ENCODE data around the gene HOXB2.

HOXB2 gene

DNA sequence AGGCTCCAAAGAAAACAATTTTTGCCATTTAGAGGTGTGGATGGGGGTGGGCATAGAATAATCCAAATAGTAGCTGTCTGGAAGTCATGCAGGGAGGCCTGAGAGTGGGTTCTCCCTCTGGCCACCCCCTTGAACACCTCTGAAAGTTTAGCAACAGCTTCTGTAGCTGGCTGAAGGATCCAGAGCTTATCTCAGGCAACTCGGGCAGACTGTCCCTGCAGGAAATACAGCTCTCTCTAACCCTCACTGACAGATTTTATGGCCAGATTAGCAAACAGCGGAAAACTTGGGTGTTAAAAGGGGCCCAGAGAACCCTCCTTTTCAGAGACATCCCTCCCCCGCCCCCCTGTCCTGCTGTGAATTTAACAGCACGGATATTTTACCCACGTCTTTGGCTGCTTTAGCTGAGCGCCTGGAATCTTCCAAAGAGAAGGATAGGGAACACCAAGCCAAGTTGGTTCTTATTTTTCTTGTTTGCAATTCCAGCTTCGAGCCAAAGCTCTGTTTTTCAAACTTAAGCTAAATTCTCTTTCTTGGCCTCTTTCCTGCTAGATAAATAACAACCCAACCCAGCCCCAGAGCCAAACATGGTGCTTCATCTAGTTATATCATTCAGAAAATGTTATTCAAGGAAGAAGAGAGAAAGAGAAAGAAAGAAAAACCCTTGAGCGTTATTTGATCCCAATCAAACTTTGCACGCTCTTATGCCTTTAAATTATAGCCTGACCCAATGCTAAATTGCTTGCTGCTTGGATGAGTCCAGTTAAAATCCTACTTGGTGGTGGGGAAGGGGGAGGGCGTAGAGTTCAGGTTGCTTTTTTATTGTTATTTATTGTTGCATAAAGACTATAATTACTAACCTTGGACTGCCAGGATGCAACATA, 2.3 kb upstream of the HOXB2 start:
- Histone ChIP-seq H3K36me3 (ENCODE audit: control insufficient read depth in 2 of 2, insufficient read depth in 2 of 2, low read length in 2 of 2) (peaks cover 4 to 13% of the 10 kb centered on the region in 2 donors), H3K9ac (ENCODE audit: low read depth in 1 of 2, low read length in 2 of 2) (peak overlapping the region; percentile 1 to 26), H3K27me3 (ENCODE audit: control insufficient read depth in 2 of 2, insufficient read depth in 2 of 2, low read length in 2 of 2) (peaks cover 0 to 3% of the 10 kb centered on the region in 2 donors), H3K4me3 (ENCODE audit: low read length in 2 of 2) (peak overlapping the region; percentile 14 to 19), H3K27ac (ENCODE audit: low read depth in 2 of 2, low read length in 2 of 2) (peak overlapping the region; percentile 72 to 87), H3K9me3 (ENCODE audit: control insufficient read depth in 2 of 2, low read length in 2 of 2) (no peaks in the 10 kb centered on the region), H3K4me1 (ENCODE audit: control insufficient read depth in 2 of 2, insufficient read depth in 2 of 2, low read length in 2 of 2) (peaks cover 15 to 18% of the 10 kb centered on the region in 2 donors)

DNA sequence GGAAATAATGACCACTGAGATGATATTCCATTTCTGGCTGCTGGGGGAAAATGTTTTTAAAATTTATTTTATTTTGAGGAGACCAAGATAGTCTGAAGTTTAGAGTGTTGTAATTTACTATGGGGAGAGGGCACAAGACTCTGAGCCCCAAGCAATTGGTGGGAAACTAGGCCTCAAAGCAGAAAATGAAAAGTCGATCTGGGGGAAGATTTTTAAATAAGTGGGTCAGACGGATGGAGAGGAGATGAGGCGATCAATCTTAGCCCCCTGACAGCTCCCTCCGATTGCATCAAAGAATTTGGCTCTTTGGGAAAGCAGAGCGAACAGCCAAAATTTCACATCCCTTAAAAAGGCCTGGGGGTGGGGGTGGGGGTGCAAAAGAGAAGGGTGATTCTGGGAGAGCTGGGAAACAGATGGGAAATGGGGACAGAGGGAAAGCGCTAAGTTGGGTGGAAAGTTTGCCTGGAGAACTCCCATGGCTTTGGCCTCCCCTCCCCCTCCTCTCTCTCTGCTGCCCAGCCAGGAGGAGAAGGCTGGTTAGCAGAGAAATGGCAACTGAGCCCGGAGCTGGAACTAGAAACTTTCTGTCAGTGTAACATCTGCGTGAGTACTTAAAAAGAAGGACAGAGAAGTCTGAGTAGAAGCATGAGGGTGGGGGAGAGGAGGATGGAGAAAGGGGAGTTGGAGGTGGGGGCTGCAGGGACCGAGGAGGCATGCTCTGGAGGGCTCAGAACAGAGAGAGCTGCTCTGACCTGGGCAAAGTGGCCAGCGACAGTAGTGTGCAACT, 1.4 kb upstream of the HOXB2 start:
- Histone ChIP-seq H3K4me3 (ENCODE audit: low read length in 2 of 2) (peak overlapping the region in 1 of 2 donors; percentile 4), H3K4me1 (ENCODE audit: control insufficient read depth in 2 of 2, insufficient read depth in 2 of 2, low read length in 2 of 2) (peaks cover 15 to 18% of the 10 kb centered on the region in 2 donors), H3K27ac (ENCODE audit: low read depth in 2 of 2, low read length in 2 of 2) (peak overlapping the region; percentile 72 to 87), H3K27me3 (ENCODE audit: control insufficient read depth in 2 of 2, insufficient read depth in 2 of 2, low read length in 2 of 2) (peaks cover 0 to 3% of the 10 kb centered on the region in 2 donors), H3K9ac (ENCODE audit: low read depth in 1 of 2, low read length in 2 of 2) (peak overlapping the region in 1 of 2 donors; percentile 1), H3K36me3 (ENCODE audit: control insufficient read depth in 2 of 2, insufficient read depth in 2 of 2, low read length in 2 of 2) (peaks cover 4 to 8% of the 10 kb centered on the region in 2 donors), H3K9me3 (ENCODE audit: control insufficient read depth in 2 of 2, low read length in 2 of 2) (no peaks in the 10 kb centered on the region)

DNA sequence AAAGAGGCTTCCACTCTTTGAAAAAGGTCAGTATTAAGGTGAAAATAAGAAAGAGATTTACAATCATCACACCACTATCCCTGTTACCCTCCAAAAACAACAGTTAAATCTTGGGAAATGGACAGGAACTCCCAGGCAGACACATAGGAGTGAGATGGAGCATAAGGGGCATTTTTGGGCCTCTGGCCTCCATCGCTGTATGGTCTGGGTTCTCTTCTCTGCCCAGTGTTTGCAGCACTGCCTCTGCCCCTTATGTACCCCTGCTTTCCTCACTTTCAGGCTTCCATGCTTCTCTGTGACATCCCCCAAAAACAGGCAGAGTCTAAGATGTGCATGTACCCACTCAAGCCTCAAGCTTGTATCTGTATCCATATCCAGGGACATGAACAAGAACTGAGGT, 630 bp upstream of the HOXB2 start:
- Histone ChIP-seq H3K36me3 (ENCODE audit: control insufficient read depth in 2 of 2, insufficient read depth in 2 of 2, low read length in 2 of 2) (peaks cover 4 to 8% of the 10 kb centered on the region in 2 donors), H3K9me3 (ENCODE audit: control insufficient read depth in 2 of 2, low read length in 2 of 2) (no peaks in the 10 kb centered on the region), H3K27me3 (ENCODE audit: control insufficient read depth in 2 of 2, insufficient read depth in 2 of 2, low read length in 2 of 2) (peaks cover 0 to 3% of the 10 kb centered on the region in 2 donors), H3K27ac (ENCODE audit: low read depth in 2 of 2, low read length in 2 of 2) (peak overlapping the region; percentile 46 to 87), H3K4me1 (ENCODE audit: control insufficient read depth in 2 of 2, insufficient read depth in 2 of 2, low read length in 2 of 2) (peaks cover 15 to 18% of the 10 kb centered on the region in 2 donors), H3K4me3 (ENCODE audit: low read length in 2 of 2) (no peak overlapping the region), H3K9ac (ENCODE audit: low read depth in 1 of 2, low read length in 2 of 2) (no peak overlapping the region)

DNA sequence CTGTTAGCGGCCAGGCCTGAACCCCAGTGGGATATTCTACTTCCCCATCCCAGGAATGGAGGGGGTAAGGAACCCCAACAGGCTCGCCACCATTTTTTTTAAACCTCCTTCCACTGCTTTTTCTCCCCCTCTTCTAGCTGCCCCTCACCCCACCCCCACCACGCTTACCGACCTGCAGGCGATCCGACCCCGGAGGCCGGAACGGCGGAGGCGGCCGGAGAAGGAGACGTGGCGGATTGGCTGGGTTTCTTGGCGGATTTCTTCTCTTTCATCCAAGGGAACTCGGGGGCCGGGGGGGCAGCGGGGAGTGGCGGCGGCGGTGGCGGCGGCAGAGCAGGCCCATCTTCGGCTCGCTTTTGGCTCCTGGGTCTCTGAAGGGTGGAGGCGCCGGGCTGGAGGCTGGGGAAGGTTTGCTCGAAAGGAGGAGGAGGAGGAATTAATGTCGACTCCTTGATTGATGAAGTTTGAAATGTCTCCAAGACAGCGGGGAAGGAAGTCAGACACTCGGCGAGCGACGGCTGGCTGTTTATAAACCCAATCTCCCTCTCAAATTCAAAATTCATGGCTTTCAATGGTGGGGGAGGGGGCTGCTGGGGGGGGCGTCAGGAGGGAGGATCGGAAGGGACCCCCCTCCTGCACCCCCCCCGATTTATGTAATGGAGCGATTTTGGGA, 424 bp downstream of the HOXB2 start:
- peak overlapping the region; percentile 63 to 79 for H3K9ac ChIP-seq (ENCODE audit: low read depth in 1 of 2, low read length in 2 of 2)
- peaks cover 0 to under 1% of the 10 kb centered on the region in 2 donors for H3K36me3 ChIP-seq (ENCODE audit: control insufficient read depth in 2 of 2, insufficient read depth in 2 of 2, low read length in 2 of 2)
- no peaks in the 10 kb centered on the region for H3K9me3 ChIP-seq (ENCODE audit: control insufficient read depth in 2 of 2, low read length in 2 of 2)
- H3K27ac ChIP-seq (ENCODE audit: low read depth in 2 of 2, low read length in 2 of 2): peak overlapping the region; percentile 66 to 87
- H3K4me3 ChIP-seq (ENCODE audit: low read length in 2 of 2): peak overlapping the region; percentile 60 to 80
- H3K27me3 ChIP-seq (ENCODE audit: control insufficient read depth in 2 of 2, insufficient read depth in 2 of 2, low read length in 2 of 2): peaks cover 0 to 3% of the 10 kb centered on the region in 2 donors
- H3K4me1 ChIP-seq (ENCODE audit: control insufficient read depth in 2 of 2, insufficient read depth in 2 of 2, low read length in 2 of 2): peaks cover 15 to 18% of the 10 kb centered on the region in 2 donors

DNA sequence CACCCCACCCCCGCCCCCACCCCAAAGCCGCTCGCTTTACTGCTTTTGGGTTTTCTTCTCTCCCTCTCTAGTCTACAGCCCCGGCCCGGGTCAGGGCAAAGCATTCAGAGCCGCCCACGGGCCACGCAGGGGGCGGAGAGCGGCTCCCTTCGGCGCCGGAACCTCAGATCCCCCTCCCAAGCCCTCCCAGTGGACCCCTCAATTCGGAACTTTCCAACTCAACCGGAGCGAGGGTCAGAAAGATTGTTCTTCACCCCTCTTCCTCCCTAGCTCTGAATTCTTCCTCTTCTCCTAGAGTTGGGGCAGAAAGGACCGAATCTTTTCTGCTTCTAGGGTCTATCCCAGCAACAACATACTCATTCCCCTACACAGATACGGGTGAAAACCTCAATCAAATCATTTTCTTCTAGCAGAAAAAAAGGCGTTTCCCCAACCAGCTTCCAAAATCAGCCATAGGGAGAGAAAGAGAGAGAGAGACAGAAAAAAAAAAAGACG, 1.0 kb downstream of the HOXB2 start:
- peaks cover 15 to 18% of the 10 kb centered on the region in 2 donors for H3K4me1 ChIP-seq (ENCODE audit: control insufficient read depth in 2 of 2, insufficient read depth in 2 of 2, low read length in 2 of 2)
- H3K9ac ChIP-seq (ENCODE audit: low read depth in 1 of 2, low read length in 2 of 2): peak overlapping the region; percentile 63 to 79
- no peaks in the 10 kb centered on the region for H3K9me3 ChIP-seq (ENCODE audit: control insufficient read depth in 2 of 2, low read length in 2 of 2)
- peak overlapping the region; percentile 66 to 87 for H3K27ac ChIP-seq (ENCODE audit: low read depth in 2 of 2, low read length in 2 of 2)
- no peaks in the 10 kb centered on the region for H3K36me3 ChIP-seq (ENCODE audit: control insufficient read depth in 2 of 2, insufficient read depth in 2 of 2, low read length in 2 of 2)
- peak overlapping the region; percentile 60 to 80 for H3K4me3 ChIP-seq (ENCODE audit: low read length in 2 of 2)
- H3K27me3 ChIP-seq (ENCODE audit: control insufficient read depth in 2 of 2, insufficient read depth in 2 of 2, low read length in 2 of 2): peaks cover 0 to 3% of the 10 kb centered on the region in 2 donors

DNA sequence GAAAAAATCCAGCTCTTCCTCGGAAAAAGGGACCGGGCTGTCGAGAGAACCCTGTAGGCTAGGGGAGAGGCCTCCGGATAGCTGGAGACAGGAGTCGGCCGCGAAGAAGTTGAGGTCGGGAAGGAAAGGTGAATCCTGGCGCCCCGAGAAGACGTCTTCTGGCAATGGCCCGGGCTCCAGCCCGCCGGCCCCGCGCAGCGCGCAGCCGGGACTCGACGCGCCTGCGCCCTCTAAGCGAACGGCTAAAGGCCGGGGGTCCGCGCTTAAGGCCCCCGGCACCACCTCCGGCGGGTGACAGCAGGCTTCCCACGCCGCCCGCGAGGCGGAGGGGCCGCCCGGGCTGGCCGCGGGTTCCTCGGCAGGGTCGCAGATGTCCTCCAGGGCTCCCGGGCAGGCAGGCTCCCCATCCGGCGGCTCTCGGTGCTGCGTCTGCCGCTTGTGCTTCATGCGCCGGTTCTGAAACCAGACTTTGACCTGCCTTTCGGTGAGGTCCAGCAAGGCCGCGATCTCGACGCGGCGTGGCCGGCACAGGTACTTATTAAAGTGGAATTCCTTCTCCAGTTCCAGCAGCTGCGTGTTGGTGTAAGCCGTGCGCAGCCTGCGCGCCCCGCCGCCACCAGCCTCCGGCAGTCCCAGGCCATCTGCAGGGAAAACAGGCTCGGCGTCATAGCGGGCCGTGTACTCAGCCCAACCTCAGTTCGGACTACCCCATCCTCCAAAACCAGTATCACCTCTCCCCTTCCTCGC, 1.6 kb downstream of the HOXB2 start:
- Histone ChIP-seq H3K27ac (ENCODE audit: low read depth in 2 of 2, low read length in 2 of 2) (peak overlapping the region; percentile 66 to 87), H3K36me3 (ENCODE audit: control insufficient read depth in 2 of 2, insufficient read depth in 2 of 2, low read length in 2 of 2) (no peaks in the 10 kb centered on the region), H3K9ac (ENCODE audit: low read depth in 1 of 2, low read length in 2 of 2) (peak overlapping the region; percentile 69 to 79), H3K27me3 (ENCODE audit: control insufficient read depth in 2 of 2, insufficient read depth in 2 of 2, low read length in 2 of 2) (peaks cover 0 to 3% of the 10 kb centered on the region in 2 donors), H3K4me1 (ENCODE audit: control insufficient read depth in 2 of 2, insufficient read depth in 2 of 2, low read length in 2 of 2) (peaks cover 15 to 18% of the 10 kb centered on the region in 2 donors), H3K4me3 (ENCODE audit: low read length in 2 of 2) (peak overlapping the region; percentile 63 to 80), H3K9me3 (ENCODE audit: control insufficient read depth in 2 of 2, low read length in 2 of 2) (no peaks in the 10 kb centered on the region)

DNA sequence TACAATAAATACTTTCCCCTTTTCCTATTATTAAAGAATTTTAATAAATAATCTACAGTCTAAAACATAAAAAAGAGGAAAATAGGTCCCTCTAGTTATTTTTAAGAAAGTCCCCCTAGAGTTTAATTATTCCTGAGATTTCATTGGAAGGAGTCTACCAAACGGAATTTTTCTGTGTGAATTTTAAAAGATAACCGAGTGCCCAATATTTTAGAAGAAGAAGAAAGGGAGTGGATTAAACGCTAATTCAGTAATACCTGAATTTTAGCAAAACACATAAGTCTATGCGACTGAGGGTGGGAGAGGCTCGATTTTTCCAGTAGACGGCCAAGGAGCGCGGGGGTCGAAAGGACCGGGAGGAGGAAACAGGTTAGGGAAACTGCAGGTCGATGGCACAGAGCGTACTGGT, 2.2 kb downstream of the HOXB2 start:
- Histone ChIP-seq H3K9ac (ENCODE audit: low read depth in 1 of 2, low read length in 2 of 2) (peak overlapping the region; percentile 69 to 79), H3K27me3 (ENCODE audit: control insufficient read depth in 2 of 2, insufficient read depth in 2 of 2, low read length in 2 of 2) (peaks cover 0 to 3% of the 10 kb centered on the region in 2 donors), H3K9me3 (ENCODE audit: control insufficient read depth in 2 of 2, low read length in 2 of 2) (no peaks in the 10 kb centered on the region), H3K4me1 (ENCODE audit: control insufficient read depth in 2 of 2, insufficient read depth in 2 of 2, low read length in 2 of 2) (peaks cover 13 to 15% of the 10 kb centered on the region in 2 donors), H3K36me3 (ENCODE audit: control insufficient read depth in 2 of 2, insufficient read depth in 2 of 2, low read length in 2 of 2) (no peaks in the 10 kb centered on the region), H3K4me3 (ENCODE audit: low read length in 2 of 2) (peak overlapping the region; percentile 63 to 80), H3K27ac (ENCODE audit: low read depth in 2 of 2, low read length in 2 of 2) (peak overlapping the region; percentile 66 to 87)

DNA sequence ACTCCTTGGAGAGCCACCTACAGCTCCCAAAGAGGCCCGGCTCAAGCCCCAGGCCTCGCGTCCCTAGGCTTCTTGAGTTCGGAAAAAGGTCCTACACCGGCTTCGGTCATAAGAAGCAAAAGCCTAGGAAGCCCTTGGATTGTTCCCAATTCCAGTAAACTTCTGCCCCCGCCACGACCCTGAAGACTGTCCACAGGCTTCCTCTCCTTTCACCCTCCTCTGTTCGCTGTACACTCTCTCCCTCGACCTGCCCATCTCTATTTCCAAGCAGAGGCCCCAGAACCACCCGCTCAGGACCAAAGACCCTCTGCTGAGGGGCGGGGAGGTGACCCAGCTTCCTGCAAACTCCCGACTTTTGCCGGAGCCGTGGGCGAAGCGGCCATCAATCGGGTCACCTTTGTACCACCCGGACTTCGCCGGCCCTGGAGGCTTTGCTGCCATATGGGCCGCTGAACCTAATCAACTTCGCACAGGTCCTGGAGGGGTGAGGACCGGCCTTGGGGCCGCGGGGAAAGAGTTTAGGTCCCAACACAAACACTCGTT, 2.7 kb downstream of the HOXB2 start:
- no peaks in the 10 kb centered on the region for H3K36me3 ChIP-seq (ENCODE audit: control insufficient read depth in 2 of 2, insufficient read depth in 2 of 2, low read length in 2 of 2)
- peak overlapping the region; percentile 69 to 74 for H3K9ac ChIP-seq (ENCODE audit: low read depth in 1 of 2, low read length in 2 of 2)
- peaks cover 12% of the 10 kb centered on the region in 2 donors for H3K4me1 ChIP-seq (ENCODE audit: control insufficient read depth in 2 of 2, insufficient read depth in 2 of 2, low read length in 2 of 2)
- H3K27me3 ChIP-seq (ENCODE audit: control insufficient read depth in 2 of 2, insufficient read depth in 2 of 2, low read length in 2 of 2): peaks cover 0 to 3% of the 10 kb centered on the region in 2 donors
- H3K27ac ChIP-seq (ENCODE audit: low read depth in 2 of 2, low read length in 2 of 2): peak overlapping the region; percentile 82 to 87
- peak overlapping the region; percentile 53 to 80 for H3K4me3 ChIP-seq (ENCODE audit: low read length in 2 of 2)
- H3K9me3 ChIP-seq (ENCODE audit: control insufficient read depth in 2 of 2, low read length in 2 of 2): no peaks in the 10 kb centered on the region
